Left lung (tissue), 10 donors: Measurements from ENCODE around the gene LAMP5. TPM values are rescaled to one million over a fixed set of nuclear protein-coding genes. Genes with fewer than 3 reads are reported as not detected.
A peak's percentile ranks its signal among the peaks of the same experiment; 100 is the strongest.

Experiments used
- ATAC-seq: fragments of 200-7000 bp; cut with Tn5 transposase; one replicate; pipeline ENCODE4 v1.9.1; 2020; ENCODE audit warnings: moderate library complexity
- DNase-seq, 4 donors: peaks; one replicate each; pipeline ENCODE4 v3.0.0-alpha.2; 2013 to 2020
- H3K27ac ChIP-seq, 2 donors: fragments of 200-600 bp; sonication (generic) in 1 of 2; one replicate each; pipeline versions ENCODE4 v1.5.0 to v1.8.0; 2020 to 2021
- H3K27me3 ChIP-seq, 2 donors: fragments of 200-600 bp; sonication (generic) in 1 of 2; one replicate each; pipeline versions ENCODE4 v1.5.0 to v1.8.0; 2020 to 2021
- H3K36me3 ChIP-seq, 2 donors: fragments of 200-600 bp; sonication (generic) in 1 of 2; one replicate each; pipeline versions ENCODE4 v1.5.0 to v1.8.0; 2020 to 2021
- H3K4me1 ChIP-seq, 2 donors: fragments of 200-600 bp; one replicate each; pipeline ENCODE4 v1.8.0; 2021
- H3K4me3 ChIP-seq, 2 donors: fragments of 200-600 bp; sonication (generic) in 1 of 2; one replicate each; pipeline versions ENCODE4 v1.5.0 to v1.8.0; 2020 to 2021; ENCODE audit warnings: mild to moderate bottlenecking in 1 of 2
- H3K9me3 ChIP-seq, 2 donors: fragments of 200-600 bp; sonication (generic) in 1 of 2; one replicate each; pipeline versions ENCODE4 v1.5.0 to v1.8.0; 2020 to 2021
- intact Hi-C, 2 donors: fragments of 100-400 bp; cut with DNase I; formaldehyde crosslinking; loops; one replicate each; pipeline versions ENCODE4 v1.11.2 to v1.14.2; 2022
- polyA plus RNA-seq, 6 donors: library from polyadenylated mRNA; unstranded; fragments of 120-200 nt; gene quantifications; one replicate each; pipeline ENCODE4 v1.2.1, GENCODE V29; 2013; ENCODE audit not compliant: insufficient read length in 6 of 6
- total RNA-seq, 2 donors: library from RNA; stranded (reverse); fragmentation: NEBNext Ultra II Directional; extraction: Animal tissue kit (Norgen Biotek cat#: 25700); gene quantifications; one replicate each; pipeline ENCODE4 v1.2.1, GENCODE V29; 2021
- TF ChIP-seq, protein P1 (sequence below), 2 donors: fragments of 200-600 bp; sonication (generic) in 1 of 2; IDR thresholded peaks; one replicate each; pipeline versions ENCODE4 v1.5.0 to v1.8.0; 2021; ENCODE audit warnings: antibody characterized with exemption in 2 of 2
- donor health status: DM: no; HTN: yes; CAD: no.
- donor health status: DM: no; HTN: no; CAD: no.

The LAMP5 gene
- total and polyA plus RNA-seq, 8 donors, result 0.47 to 5.3 (median 1.9) TPM

DNA sequence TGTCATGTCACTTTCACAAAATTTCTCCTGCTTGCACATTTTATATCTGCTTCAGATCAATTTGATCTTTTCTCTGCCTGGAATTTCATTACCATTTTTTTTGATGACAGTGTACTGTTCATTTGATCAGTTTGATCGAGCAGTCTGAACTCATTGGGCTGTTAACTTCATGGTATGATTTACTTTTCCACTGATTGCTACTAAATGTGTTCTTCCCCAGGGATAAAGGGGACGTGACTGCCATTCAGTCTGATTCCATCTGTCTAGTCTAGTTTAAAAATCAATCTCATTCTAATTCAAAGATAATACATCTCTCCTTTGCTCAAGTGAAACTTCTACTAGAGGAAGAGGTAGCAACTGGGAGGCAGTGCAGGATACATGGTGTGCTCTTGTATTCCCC is 21.1 kb downstream of the LAMP5 start:
- Histone ChIP-seq H3K9me3 (no peaks in the 10 kb centered on the region), H3K27ac (no peak overlapping the region), H3K4me3 (no peak overlapping the region), H3K4me1 (no peaks in the 10 kb centered on the region), H3K27me3 (no peaks in the 10 kb centered on the region), H3K36me3 (no peaks in the 10 kb centered on the region)
- TF ChIP-seq, protein P1, sequence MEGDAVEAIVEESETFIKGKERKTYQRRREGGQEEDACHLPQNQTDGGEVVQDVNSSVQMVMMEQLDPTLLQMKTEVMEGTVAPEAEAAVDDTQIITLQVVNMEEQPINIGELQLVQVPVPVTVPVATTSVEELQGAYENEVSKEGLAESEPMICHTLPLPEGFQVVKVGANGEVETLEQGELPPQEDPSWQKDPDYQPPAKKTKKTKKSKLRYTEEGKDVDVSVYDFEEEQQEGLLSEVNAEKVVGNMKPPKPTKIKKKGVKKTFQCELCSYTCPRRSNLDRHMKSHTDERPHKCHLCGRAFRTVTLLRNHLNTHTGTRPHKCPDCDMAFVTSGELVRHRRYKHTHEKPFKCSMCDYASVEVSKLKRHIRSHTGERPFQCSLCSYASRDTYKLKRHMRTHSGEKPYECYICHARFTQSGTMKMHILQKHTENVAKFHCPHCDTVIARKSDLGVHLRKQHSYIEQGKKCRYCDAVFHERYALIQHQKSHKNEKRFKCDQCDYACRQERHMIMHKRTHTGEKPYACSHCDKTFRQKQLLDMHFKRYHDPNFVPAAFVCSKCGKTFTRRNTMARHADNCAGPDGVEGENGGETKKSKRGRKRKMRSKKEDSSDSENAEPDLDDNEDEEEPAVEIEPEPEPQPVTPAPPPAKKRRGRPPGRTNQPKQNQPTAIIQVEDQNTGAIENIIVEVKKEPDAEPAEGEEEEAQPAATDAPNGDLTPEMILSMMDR (IDR thresholded peaks at IDR 0.05), result no peak
- DNase-seq, result no peak
- intact Hi-C loops, result no loop called here
- ATAC-seq, result no peak

DNA sequence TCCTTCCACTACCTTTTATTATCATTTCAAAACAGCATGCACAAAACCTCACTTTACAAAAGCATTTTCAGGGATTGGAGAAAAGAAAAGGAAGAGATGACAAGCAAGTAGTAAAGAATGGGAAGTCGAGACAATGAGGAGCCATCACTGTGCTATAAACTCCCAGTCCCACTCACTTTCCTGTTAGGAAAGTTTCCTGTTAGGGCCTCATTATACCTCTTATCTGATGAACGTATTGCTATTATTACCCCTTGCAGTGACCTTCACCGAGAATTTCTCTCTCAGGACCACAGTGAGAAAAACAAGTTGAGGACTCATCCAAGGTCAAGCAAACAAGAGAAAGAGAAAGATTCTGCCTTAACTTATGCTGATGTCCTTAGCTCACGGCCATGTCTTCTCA is 28.8 kb downstream of the LAMP5 start:
- intact Hi-C loops, result no loop called here
- no peaks in the 10 kb centered on the region for H3K9me3 ChIP-seq
- no peak overlapping the region for H3K4me3 ChIP-seq
- no peaks in the 10 kb centered on the region for H3K36me3 ChIP-seq
- TF ChIP-seq, protein P1 (IDR thresholded peaks at IDR 0.05), result no peak
- no peak for ATAC-seq
- H3K4me1 ChIP-seq, result no peaks in the 10 kb centered on the region
- no peak for DNase-seq
- H3K27me3 ChIP-seq, result no peaks in the 10 kb centered on the region
- H3K27ac ChIP-seq, result no peak overlapping the region

DNA sequence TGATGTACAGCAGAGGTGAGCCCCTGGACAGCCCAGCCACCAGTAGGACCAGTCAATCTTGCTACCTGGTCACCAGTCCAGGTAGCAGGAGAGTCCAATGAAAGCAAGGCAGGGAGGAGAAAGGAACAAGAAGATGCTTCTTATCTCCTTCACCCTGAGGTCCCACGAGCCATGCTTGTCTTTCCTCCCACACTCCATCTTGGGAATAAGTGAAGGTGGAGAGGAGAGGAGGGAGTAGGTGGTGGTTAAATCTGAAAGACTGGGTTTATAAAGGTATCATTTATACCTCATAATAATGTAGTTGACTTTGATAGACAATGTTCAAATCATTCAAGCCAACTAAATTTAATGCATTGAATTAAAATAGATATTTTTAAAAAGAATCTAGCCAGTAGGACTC is 35.9 kb downstream of the LAMP5 start:
- ATAC-seq, result no peak
- intact Hi-C loops, result no loop called here

DNA sequence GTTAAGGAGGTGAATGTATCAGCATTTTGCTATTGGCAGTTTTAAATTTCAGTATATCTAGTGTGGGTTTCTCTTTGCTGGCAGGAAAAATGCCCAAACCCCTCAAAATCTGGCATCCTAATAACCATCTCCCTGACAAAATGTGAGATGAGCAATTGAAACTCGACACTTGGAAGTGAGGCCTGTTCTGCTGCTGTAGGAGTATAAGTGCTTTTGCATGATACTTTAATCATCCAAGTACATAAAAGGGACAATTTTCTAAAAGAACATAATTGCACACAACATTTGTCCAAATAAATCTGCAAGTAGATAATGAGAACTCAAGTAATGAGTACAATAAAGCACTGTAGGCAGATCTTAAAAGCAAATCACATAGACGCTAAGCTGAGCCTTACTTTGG is 36.5 kb downstream of the LAMP5 start:
- Histone ChIP-seq H3K27ac (no peak overlapping the region), H3K27me3 (no peaks in the 10 kb centered on the region), H3K9me3 (no peaks in the 10 kb centered on the region), H3K36me3 (no peaks in the 10 kb centered on the region), H3K4me1 (no peaks in the 10 kb centered on the region), H3K4me3 (no peak overlapping the region)
- intact Hi-C loops, result no loop called here
- ATAC-seq, result no peak
- no peak for DNase-seq
- TF ChIP-seq, protein P1 (IDR thresholded peaks at IDR 0.05), result no peak

More for the DNA sequence above, 35.9 kb downstream of the LAMP5 start:
- Histone ChIP-seq H3K36me3 (no peaks in the 10 kb centered on the region), H3K4me1 (no peaks in the 10 kb centered on the region), H3K4me3 (no peak overlapping the region), H3K27me3 (no peaks in the 10 kb centered on the region), H3K9me3 (no peaks in the 10 kb centered on the region), H3K27ac (no peak overlapping the region)
- DNase-seq, result no peak
- TF ChIP-seq, protein P1 (IDR thresholded peaks at IDR 0.05), result no peak

DNA sequence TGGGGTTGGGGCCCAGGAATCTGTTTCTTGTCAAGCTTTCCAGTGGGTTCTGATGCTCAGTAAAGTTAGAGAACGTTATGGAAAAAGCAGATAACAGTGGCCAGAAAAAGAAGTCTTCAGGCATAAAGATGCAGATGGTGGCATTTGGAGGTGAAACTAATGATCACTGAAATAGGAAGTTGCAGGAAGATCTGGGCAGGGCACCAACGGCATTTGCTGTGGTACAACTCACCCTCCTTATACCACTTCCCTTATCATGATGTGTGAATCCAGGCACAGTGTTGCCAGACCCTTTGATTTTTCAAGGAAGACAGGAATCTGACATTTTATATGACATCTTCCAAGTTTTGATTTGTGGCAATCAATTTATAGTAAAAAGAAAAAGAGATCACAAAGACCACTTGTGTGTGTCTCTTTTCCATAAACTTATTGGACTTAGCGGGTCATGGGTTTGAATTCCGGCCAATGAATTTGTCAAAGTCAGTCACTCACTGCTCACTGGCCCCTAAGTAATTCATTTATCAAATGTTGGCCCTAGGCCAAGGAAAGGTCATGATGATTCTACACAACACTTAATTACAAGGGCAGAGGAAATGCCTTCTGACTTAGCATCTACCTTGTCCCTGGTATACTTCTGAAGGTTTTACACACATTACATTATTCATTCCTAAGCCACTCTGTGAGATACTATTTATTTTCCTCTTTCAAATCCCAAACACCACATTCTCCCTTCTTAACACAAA is 37.6 kb downstream of the LAMP5 start:
- no peak overlapping the region for H3K4me3 ChIP-seq
- no peak overlapping the region for H3K27ac ChIP-seq
- ATAC-seq, result no peak
- no peaks in the 10 kb centered on the region for H3K27me3 ChIP-seq
- intact Hi-C loops, result no loop called here
- H3K36me3 ChIP-seq, result no peaks in the 10 kb centered on the region
- no peaks in the 10 kb centered on the region for H3K4me1 ChIP-seq
- TF ChIP-seq, protein P1 (IDR thresholded peaks at IDR 0.05), result no peak
- peak in 1 of 4 donors; percentile 1 for DNase-seq
- H3K9me3 ChIP-seq, result no peaks in the 10 kb centered on the region
